B cell (primary cell): ENCODE data around the gene SIAH3.

Experiments
- CTCF ChIP-seq: fragments of 200-600 bp; IDR thresholded peaks from one replicate; pipeline ENCODE4 v1.8.0; 2022; ENCODE audit warnings: antibody characterized with exemption, mild to moderate bottlenecking
- EZH2 ChIP-seq: IDR thresholded peaks from 2 replicates; pipeline ENCODE4 v1.6.1; 2012; ENCODE audit warnings: borderline replicate concordance, low read depth, mild to moderate bottlenecking, moderate library complexity, low read length; ENCODE audit not compliant: insufficient read depth, poor library complexity, severe bottlenecking

GRCh38 chr13:45878966-45879365 is 27.4 kb upstream of the SIAH3 start:
- TF ChIP-seq EZH2 (no peak), CTCF (no peak)
